D721Med (cell line): ENCODE data around the gene TEX51.

Experiments used
- DNase-seq: peaks from one replicate; pipeline ENCODE4 v3.0.0; 2011; ENCODE audit warnings: low spot score; ENCODE audit not compliant: insufficient read length
- FAIRE-seq: peaks from 2 replicates; lab custom pipeline; 2011; peaks lifted over from hg19 to GRCh38; lab: Jason Lieb, UNC
- TF ChIP-seq, protein P1 (sequence below): IDR thresholded peaks from 2 replicates; pipeline ENCODE4 v1.5.1; 2012; ENCODE audit warnings: mild to moderate bottlenecking, control low read depth; ENCODE audit not compliant: insufficient read depth; ENCODE audit errors: missing control alignments

The TEX51 gene

DNA sequence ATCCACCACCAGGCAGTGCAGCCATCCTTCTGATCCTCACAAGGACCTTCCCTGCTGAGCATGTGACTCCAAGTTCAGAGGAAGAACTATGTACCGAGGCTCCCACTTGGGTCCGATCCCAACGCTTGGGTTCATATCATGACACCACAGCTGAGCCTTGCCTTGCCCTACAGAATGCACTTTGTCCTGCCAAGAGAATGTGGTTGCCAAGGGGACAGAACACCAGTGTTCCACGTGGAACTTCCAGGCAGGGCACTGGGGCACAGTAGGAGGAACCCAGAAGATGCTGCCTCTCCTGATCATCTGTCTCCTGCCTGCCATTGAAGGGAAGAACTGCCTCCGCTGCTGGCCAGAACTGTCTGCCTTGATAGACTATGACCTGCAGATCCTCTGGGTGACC, at the start of gene TEX51:
TEX51 (plus strand) TSS at position 255 of the 400 bp plus-strand sequence; CDS start at position 284, 29 bp downstream.
- TF ChIP-seq, protein P1, sequence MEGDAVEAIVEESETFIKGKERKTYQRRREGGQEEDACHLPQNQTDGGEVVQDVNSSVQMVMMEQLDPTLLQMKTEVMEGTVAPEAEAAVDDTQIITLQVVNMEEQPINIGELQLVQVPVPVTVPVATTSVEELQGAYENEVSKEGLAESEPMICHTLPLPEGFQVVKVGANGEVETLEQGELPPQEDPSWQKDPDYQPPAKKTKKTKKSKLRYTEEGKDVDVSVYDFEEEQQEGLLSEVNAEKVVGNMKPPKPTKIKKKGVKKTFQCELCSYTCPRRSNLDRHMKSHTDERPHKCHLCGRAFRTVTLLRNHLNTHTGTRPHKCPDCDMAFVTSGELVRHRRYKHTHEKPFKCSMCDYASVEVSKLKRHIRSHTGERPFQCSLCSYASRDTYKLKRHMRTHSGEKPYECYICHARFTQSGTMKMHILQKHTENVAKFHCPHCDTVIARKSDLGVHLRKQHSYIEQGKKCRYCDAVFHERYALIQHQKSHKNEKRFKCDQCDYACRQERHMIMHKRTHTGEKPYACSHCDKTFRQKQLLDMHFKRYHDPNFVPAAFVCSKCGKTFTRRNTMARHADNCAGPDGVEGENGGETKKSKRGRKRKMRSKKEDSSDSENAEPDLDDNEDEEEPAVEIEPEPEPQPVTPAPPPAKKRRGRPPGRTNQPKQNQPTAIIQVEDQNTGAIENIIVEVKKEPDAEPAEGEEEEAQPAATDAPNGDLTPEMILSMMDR = no peak
- FAIRE-seq = no peak
- no peak for DNase-seq

DNA sequence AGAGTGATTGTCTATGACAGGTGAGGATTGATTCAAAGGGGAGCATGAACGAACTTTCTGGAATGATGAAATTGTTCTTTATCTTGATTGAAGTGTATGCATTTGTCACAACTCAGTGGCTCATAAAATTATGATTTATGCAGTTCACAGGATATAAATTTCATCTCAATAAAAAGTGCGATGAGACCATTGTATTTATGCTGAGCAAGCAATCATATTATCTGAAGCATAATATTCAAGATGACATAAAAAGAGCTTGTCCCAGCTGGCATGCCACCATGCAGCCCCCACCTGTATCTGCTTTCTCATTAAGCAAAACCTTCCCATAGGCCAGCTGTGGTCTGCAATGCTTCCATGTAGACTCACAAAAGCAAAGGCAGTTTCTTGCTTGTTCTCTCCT, 49.6 kb upstream of the TEX51 start:
- TF ChIP-seq, protein P1 = no peak
- DNase-seq (no peak), FAIRE-seq (no peak)

GRCh38 chr2:126849486-126849885, 49.2 kb upstream of the TEX51 start:
- TF ChIP-seq, protein P1 = no peak
- DNase-seq = no peak
- no peak for FAIRE-seq

GRCh38 chr2:126849991-126850535, 48.6 kb upstream of the TEX51 start:
- TF ChIP-seq, protein P1 = no peak
- FAIRE-seq = no peak

GRCh38 chr2:126850940-126851339, 47.8 kb upstream of the TEX51 start:
- TF ChIP-seq, protein P1 = no peak
- no peak for DNase-seq
- FAIRE-seq = no peak

More at GRCh38 chr2:126849991-126850535, 48.6 kb upstream of the TEX51 start:
- DNase-seq = no peak

DNA sequence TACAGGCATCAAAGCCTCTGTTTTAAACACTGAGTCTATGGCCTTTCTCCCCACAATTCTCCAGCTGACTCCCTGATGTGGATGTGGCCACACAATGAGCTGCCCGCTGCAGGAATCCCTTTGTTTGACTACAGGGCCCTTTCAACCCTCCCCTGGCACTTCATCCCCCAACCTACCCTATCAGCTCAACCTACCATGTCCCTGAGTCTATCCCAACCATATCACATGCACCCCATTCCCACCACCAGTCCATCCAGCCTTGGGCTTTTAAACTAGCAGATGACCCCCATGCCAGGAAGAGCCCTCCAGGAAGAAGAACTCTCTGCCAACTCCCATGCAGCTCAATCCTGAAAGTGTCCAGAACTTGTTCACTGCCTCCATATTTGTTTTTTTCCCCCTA, 46.9 kb upstream of the TEX51 start:
- DNase-seq (no peak), FAIRE-seq (no peak)
- TF ChIP-seq, protein P1 = no peak

DNA sequence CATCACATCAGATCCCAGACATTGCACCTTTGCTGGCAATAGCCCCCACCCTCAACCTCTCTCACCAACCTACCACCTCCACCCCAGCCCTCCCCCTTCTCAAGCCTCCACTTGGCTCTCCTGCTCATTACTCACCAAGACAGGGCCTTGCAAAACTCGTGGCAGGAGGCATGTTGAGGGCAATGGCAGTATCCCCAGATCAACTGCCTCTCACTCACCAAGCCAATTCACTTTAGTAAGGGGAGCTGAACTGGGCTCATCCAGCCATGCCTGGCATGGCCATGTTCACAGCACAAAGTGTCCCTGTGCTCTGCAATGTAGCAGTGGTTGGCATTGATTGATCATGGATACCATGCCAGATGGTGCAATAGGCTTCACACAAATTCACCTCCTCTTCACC, 46.3 kb upstream of the TEX51 start:
- DNase-seq (no peak), FAIRE-seq (no peak)
- TF ChIP-seq, protein P1 = no peak
